CD4-positive, alpha-beta T cell treated with Interleukin-17A for 4 hours (primary cell): ENCODE data around the gene ATXN3.

ENCODE experiments used
- DNase-seq: peaks from one replicate; pipeline ENCODE4 v3.0.0-alpha.2; 2020; ENCODE audit warnings: mixed read lengths

Gene ATXN3

DNA sequence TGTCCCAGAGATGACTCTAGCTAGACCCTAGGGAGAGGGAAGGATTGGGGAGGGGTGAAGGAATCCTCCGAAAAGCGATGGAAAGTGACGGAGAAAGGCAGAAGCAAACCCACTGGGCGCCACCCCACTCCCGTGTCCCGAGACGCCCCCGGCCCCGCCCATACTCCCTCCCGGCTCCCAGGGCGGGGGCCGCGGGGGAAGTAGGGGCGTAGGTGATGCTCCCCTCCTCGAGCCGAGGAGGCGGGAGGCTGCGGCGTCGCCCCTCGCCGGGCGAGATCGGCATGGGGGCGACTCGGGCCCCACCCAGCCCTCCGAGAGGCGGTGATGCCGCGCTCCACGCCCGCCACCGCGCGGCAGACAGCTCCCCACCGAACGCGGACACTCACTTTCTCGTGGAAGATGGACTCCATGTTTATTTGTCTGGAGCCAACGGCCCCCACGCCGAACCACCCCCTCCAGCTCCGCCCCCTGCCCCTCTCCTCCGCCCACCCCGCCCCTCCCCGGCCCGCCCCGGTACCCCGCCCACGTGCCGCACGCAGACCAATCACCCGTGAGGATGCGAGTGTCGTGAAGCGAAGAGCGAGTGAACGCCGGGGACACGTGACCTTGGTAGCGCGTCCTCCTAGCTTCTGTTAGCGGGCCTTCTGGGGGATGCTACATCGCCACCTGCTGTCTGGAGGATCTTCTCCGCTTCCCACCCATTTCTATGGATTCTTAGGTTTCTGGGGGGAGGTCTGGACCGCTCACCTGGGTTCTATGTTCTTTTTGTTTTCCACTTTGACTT, at the start of gene ATXN3:
Gene ATXN3 (minus strand): TSS at position 440 of the 784 bp plus-strand sequence. CDS start 30 bp downstream, at position 410.
- DNase-seq = peak; percentile 96

- no peak for DNase-seq
These were observed 48.0 kb upstream of the ATXN3 start for GRCh38 chr14:92154283-92154942.

DNA sequence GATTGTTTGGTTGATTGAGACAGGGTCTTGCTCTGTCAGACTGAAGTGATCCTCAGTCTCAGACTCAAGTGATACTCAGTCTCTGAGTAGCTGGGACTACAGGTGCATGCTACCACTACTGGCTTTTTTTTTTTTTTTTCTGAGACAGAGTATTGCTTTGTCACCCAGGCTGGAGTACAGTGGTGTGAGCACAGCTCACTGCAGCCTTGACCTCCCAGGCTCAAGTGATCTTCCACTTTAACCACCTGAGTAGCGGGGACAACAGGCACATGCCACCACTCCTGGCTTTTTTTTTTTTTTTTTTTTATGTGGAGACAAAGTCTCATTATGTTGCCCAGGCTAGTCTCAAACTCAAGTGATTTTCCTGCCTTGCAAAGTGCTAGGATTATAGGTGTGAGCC, 47.2 kb upstream of the ATXN3 start:
- DNase-seq = no peak

DNA sequence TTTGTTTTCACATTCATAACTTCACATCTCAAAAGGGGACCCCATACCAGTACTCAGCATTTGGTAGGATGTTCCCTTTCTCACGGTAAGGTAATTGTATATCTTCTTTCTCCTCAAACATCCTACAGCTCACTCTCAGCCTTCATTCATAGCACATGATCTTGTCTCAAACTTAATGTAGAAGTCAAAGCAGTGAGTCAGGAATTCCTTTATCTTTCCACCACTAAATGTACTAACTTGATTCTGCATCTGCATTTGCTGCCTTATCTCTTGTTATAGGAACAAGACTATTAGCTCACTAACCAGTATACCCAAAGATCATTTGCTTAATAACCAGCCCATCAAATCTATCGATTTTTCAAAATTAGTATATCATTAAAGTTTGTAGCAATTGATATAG, 38.3 kb upstream of the ATXN3 start:
- DNase-seq = no peak

GRCh38 chr14:92143962-92144361, 37.6 kb upstream of the ATXN3 start:
- DNase-seq = no peak

DNA sequence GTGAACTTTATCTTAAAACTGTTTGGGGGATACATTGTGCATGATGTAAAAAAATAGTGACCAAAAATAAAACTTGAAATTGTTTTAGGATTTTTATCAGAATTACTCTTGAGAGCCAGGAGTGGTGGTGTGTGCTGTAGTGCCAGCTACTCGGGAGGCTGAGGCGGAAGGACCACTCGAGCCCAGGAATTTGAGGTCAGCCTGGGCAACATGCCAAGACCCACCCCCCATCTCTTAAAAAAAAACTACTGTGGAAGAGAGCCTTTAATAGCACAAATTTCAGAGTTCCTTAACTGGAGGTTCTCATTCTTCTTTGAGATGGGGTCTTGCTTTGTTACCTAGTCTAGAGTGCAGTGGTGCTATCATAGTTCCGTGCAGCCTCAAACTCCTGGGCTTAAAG, 36.9 kb upstream of the ATXN3 start:
- DNase-seq = no peak

- no peak for DNase-seq
These were observed 28.9 kb upstream of the ATXN3 start for GRCh38 chr14:92135269-92135668.

- DNase-seq = no peak
These were observed 28.1 kb upstream of the ATXN3 start for GRCh38 chr14:92134456-92134855.

- no peak for DNase-seq
These were observed 16.4 kb upstream of the ATXN3 start for GRCh38 chr14:92122761-92123160.

GRCh38 chr14:92122351-92122677, 15.9 kb upstream of the ATXN3 start:
- no peak for DNase-seq

DNA sequence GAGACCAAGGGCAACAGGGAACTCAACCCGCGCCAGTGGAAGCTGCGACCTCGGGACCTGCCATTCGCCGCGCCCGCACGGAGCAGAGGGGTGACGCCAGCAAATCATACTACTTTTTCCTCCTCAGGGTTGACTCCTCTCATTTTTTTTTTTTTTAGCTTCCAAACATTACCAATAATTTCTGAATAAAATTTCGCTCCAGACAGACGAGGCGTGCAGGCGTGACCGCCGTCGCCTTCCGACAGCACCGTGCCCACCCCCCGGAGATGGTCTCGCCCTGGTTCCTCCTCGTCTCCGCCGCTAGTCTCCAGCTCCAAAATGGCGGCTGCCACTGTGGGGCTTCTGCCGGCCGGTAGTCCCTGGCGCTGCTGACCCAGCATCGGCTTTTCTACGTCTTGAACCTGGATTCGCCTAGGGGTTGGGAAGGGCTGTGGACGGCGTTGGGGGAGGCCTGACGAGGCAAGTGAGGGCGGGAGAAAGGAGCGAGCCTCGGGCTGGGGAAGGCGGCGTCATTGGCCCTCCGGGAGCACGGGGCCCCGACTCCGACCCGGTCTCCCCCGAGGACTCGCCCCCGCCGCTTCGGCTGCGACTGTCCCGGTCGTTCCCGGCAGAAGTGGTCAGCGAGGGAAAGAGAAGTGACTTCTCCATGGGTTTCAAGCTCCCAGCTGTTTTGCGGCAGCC, 15.4 kb upstream of the ATXN3 start, which contains the start of the genes CPSF2 and NDUFB1:
Gene CPSF2 (plus strand): TSS at position 300 of the 681 bp plus-strand sequence. CDS start 9,016 bp downstream, outside the sequence.
Gene NDUFB1 (minus strand): TSS at position 37 of the 681 bp plus-strand sequence. CDS start 4,069 bp downstream, outside the sequence.
- peak; percentile 85 for DNase-seq

- DNase-seq = peak; percentile 38
These were observed 14.9 kb upstream of the ATXN3 start for GRCh38 chr14:92121207-92121669.

GRCh38 chr14:92109490-92109889, 3.1 kb upstream of the ATXN3 start:
- no peak for DNase-seq

- DNase-seq = peak; percentile 33
These were observed 2.2 kb upstream of the ATXN3 start for GRCh38 chr14:92108345-92109254.

GRCh38 chr14:92105893-92106142, 564 bp downstream of the ATXN3 start:
- peak; percentile 33 for DNase-seq

- DNase-seq = no peak
These were observed 1.1 kb downstream of the ATXN3 start for GRCh38 chr14:92105073-92105892.

DNA sequence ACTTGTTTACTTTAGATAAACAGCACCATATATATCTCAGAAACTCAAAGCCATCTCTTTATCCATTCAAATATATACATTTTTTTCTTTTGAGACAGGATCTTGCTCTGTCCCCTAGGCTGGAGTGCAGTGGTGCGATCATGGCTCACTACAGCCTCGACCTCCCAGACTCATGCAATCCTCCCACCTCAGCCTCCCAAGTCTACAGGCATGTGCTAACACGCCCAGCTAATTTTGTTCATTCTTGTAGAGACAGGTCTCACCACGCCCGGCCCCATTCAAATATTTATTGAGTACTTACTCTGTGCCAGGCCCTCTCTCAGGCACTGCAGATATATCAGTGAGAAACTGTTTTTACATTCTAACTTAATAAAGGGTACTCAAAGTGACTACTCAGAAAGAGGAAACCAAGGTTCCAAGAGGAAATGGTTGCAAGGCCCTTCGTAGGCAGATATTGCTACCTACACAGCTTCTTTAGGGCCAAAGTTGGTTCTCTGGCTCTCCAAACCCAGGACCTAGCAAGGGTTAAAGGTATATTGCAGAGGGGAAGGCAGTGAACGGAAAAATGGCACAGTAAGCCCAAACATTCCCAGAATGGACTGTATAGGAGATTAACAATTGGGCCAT, 2.9 kb downstream of the ATXN3 start:
- no peak for DNase-seq

- DNase-seq = no peak
These were observed 6.6 kb downstream of the ATXN3 start for GRCh38 chr14:92099802-92100201.

DNA sequence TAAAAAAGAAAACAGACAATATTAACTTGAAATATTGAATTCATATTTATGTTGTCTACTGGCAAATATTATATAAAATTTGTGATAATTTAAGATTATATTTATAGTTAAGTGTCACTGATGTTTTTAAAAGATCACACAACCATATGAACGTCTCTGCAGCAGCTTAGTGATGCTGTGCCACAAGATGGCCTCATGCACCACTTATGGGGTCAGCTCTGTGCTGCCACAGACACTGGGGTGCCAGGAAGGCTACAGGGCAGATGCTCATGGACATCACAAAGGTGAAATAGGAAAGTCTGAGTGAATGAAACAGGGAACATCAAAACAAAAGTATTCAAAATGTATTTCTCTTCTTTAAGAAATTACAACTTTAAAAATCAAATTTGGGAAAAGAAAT, 13.1 kb downstream of the ATXN3 start:
- peak; percentile 22 for DNase-seq

GRCh38 chr14:92088494-92088893, 17.9 kb downstream of the ATXN3 start:
- DNase-seq = no peak

GRCh38 chr14:92074555-92074954, 31.8 kb downstream of the ATXN3 start:
- DNase-seq = no peak
